ENCODE data around the gene S100A6.

DNA sequence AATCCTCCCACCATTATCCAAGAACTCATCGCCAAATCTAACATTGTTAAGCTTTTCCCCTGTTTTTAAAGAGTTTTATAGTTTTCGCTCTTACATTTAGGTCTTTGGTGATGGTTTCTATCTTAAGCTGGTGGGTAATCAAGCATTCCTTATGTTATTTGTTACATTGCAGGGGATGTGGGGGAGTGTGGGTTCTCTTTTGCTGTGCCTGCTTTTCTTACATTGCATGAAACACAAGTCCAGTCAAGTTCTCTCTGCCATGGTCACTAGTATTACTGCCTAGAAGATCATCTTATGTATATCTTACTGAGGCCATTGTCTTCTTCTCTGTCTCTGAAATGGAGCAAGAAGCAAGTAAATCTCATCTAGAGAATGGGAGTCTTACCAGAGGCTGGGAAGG is 48.1 kb downstream of the S100A6 start:
- TF ChIP-seq, protein P1, sequence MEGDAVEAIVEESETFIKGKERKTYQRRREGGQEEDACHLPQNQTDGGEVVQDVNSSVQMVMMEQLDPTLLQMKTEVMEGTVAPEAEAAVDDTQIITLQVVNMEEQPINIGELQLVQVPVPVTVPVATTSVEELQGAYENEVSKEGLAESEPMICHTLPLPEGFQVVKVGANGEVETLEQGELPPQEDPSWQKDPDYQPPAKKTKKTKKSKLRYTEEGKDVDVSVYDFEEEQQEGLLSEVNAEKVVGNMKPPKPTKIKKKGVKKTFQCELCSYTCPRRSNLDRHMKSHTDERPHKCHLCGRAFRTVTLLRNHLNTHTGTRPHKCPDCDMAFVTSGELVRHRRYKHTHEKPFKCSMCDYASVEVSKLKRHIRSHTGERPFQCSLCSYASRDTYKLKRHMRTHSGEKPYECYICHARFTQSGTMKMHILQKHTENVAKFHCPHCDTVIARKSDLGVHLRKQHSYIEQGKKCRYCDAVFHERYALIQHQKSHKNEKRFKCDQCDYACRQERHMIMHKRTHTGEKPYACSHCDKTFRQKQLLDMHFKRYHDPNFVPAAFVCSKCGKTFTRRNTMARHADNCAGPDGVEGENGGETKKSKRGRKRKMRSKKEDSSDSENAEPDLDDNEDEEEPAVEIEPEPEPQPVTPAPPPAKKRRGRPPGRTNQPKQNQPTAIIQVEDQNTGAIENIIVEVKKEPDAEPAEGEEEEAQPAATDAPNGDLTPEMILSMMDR (IDR thresholded peaks at IDR 0.05) = no peak
- TF ChIP-seq POLR2A (IDR thresholded peaks at IDR 0.05; ENCODE audit: low read length) = no peak
- no peak for TF ChIP-seq RCOR1 (IDR thresholded peaks at IDR 0.05; ENCODE audit: low read depth, low read length)
- TF ChIP-seq, protein P2, sequence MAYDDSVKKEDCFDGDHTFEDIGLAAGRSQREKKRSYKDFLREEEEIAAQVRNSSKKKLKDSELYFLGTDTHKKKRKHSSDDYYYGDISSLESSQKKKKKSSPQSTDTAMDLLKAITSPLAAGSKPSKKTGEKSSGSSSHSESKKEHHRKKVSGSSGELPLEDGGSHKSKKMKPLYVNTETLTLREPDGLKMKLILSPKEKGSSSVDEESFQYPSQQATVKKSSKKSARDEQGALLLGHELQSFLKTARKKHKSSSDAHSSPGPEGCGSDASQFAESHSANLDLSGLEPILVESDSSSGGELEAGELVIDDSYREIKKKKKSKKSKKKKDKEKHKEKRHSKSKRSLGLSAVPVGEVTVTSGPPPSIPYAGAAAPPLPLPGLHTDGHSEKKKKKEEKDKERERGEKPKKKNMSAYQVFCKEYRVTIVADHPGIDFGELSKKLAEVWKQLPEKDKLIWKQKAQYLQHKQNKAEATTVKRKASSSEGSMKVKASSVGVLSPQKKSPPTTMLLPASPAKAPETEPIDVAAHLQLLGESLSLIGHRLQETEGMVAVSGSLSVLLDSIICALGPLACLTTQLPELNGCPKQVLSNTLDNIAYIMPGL (CRISPR knock-in tag; IDR thresholded peaks at IDR 0.05; ENCODE audit: borderline replicate concordance) = no peak
- TF ChIP-seq, protein P3, sequence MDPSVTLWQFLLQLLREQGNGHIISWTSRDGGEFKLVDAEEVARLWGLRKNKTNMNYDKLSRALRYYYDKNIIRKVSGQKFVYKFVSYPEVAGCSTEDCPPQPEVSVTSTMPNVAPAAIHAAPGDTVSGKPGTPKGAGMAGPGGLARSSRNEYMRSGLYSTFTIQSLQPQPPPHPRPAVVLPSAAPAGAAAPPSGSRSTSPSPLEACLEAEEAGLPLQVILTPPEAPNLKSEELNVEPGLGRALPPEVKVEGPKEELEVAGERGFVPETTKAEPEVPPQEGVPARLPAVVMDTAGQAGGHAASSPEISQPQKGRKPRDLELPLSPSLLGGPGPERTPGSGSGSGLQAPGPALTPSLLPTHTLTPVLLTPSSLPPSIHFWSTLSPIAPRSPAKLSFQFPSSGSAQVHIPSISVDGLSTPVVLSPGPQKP (IDR thresholded peaks at IDR 0.05; ENCODE audit: low read depth, low read length) = no peak
- TF ChIP-seq RAD21 (conservative IDR thresholded peaks at IDR 0.05 in 1 of 2, IDR thresholded peaks at IDR 0.05 in 1 of 2) = no peak
- TF ChIP-seq CHD2 (IDR thresholded peaks at IDR 0.05; ENCODE audit: low read length, partially characterized antibody) = no peak
- TF ChIP-seq, protein P4, sequence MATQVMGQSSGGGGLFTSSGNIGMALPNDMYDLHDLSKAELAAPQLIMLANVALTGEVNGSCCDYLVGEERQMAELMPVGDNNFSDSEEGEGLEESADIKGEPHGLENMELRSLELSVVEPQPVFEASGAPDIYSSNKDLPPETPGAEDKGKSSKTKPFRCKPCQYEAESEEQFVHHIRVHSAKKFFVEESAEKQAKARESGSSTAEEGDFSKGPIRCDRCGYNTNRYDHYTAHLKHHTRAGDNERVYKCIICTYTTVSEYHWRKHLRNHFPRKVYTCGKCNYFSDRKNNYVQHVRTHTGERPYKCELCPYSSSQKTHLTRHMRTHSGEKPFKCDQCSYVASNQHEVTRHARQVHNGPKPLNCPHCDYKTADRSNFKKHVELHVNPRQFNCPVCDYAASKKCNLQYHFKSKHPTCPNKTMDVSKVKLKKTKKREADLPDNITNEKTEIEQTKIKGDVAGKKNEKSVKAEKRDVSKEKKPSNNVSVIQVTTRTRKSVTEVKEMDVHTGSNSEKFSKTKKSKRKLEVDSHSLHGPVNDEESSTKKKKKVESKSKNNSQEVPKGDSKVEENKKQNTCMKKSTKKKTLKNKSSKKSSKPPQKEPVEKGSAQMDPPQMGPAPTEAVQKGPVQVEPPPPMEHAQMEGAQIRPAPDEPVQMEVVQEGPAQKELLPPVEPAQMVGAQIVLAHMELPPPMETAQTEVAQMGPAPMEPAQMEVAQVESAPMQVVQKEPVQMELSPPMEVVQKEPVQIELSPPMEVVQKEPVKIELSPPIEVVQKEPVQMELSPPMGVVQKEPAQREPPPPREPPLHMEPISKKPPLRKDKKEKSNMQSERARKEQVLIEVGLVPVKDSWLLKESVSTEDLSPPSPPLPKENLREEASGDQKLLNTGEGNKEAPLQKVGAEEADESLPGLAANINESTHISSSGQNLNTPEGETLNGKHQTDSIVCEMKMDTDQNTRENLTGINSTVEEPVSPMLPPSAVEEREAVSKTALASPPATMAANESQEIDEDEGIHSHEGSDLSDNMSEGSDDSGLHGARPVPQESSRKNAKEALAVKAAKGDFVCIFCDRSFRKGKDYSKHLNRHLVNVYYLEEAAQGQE (IDR thresholded peaks at IDR 0.05) = no peak
- TF ChIP-seq NFE2L2 (conservative IDR thresholded peaks at IDR 0.05; ENCODE audit: low read length) = no peak
- no peak for TF ChIP-seq EP300 (IDR thresholded peaks at IDR 0.05)

Data from A549 (cell line).